NCI-H1105 treated with DMSO at 0.1 percent for 48 hours (cell line): ENCODE results near the gene MEFV.
"Not testable (repeated sequence)": the region's sequence is repeated elsewhere in the genome, so short reads cannot be mapped to it uniquely, and the experiment has no call there.

ENCODE experiments used
- DNase-seq: peaks from one replicate; lab custom pipeline; 2025; lab: John Stamatoyannopoulos, UW

Gene MEFV, protein sequence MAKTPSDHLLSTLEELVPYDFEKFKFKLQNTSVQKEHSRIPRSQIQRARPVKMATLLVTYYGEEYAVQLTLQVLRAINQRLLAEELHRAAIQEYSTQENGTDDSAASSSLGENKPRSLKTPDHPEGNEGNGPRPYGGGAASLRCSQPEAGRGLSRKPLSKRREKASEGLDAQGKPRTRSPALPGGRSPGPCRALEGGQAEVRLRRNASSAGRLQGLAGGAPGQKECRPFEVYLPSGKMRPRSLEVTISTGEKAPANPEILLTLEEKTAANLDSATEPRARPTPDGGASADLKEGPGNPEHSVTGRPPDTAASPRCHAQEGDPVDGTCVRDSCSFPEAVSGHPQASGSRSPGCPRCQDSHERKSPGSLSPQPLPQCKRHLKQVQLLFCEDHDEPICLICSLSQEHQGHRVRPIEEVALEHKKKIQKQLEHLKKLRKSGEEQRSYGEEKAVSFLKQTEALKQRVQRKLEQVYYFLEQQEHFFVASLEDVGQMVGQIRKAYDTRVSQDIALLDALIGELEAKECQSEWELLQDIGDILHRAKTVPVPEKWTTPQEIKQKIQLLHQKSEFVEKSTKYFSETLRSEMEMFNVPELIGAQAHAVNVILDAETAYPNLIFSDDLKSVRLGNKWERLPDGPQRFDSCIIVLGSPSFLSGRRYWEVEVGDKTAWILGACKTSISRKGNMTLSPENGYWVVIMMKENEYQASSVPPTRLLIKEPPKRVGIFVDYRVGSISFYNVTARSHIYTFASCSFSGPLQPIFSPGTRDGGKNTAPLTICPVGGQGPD

DNA sequence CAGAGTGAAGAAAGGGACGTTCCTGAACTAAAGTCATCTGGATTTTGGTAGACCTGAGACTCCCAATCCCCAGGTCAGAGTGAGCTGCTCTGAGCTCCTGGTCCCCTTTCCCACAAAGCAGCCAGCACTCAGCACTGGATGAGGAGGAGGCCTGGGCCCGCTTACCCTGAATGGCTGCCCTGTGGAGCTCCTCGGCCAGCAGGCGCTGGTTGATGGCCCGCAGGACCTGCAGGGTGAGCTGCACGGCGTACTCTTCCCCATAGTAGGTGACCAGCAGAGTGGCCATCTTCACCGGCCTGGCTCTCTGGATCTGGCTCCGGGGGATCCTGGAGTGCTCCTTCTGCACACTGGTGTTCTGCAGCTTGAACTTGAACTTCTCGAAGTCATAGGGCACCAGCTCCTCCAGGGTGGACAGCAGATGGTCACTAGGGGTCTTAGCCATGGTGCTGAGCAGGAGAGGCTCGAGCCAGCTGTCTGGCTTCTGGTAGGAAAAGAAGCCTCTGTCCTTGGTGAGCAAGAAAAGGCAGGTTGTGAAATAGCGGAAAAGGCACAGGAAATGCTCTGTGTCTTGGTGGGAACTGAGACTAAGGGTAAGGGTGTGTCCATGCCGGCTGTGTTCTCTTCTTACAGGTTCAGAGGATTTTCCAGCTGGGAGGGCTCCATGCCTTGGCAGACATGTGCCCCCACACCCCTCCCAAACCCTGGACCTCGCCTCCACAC lies at the start of gene MEFV:
Gene MEFV (minus strand): TSS at position 488 of the 720 bp plus-strand sequence. CDS start 46 bp downstream, at position 442.
- no peak for DNase-seq

DNA sequence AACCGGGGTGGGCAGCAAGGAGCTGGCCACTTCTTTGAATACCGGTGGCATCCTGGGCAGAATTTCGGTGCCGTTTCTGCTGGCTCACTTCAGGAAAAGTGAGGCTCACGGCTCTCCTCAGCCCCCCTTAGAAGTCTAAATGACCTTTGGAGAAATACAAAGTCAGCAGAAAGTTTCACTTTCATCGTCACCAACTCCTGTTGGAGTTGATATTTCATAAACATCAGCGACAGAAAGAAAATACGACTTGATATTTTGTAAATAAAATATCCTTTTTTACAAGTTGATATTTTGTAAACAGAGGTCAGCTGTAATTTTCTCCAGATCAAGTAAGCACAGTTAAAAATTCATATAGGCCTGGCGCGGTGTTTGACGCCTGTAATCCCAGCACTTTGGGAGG lies 49.6 kb upstream of the MEFV start:
- no peak for DNase-seq

DNA sequence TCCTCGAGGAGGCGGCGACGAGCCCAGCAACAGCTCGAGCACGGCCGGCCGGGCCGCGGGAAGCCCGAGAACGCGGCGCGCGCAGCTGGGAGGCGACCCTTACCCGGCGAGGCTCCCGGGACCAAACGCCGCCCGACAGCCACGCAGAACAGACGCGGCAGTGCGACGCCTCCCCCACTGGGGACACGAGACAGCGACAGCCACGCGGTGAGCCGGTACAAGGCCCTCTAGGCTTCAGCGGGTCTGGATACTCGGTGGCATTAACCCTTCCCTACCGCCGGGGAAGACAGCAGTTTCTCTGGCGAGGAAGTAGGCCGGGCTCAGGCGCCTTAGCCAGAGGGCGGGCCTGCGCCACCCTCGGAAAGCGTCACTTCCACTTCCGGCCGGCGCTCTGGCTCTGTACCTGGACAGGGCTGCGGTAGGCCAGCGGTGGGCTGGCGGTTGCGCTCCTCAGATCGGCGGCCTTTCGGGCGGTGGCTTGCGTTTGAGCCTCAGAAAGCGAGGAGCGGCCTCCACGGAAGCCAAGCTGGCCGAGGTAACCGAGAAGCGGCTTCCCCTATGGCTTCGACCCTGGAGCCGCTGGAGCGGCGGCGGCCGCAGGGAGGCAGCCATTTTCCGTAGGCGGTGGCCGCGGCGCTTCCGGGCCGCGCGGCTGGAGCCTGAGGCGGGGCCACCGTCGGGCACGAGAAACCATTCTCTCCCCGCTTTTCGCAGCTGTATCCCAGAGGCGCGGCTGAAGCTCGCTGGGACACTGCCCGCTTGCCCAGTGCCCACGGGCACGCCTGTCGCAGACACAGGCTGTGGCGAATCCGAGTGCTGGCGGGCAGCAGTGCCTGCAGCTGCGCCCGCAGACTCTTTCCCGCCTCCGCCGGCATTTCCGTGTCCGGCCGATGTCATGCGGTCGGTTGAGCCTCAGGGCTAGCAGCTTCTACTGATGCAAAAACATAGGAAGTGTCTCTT lies 49.0 kb upstream of the MEFV start, which contains the start of the genes TIGD7 and ZNF75A:
Gene TIGD7 (minus strand): TSS at position 322 of the 960 bp plus-strand sequence. CDS start 4,816 bp downstream, outside the sequence.
Gene ZNF75A (plus strand): TSS at position 389 of the 960 bp plus-strand sequence. CDS start 2,932 bp downstream, outside the sequence.
- DNase-seq: peak; percentile 77

DNA sequence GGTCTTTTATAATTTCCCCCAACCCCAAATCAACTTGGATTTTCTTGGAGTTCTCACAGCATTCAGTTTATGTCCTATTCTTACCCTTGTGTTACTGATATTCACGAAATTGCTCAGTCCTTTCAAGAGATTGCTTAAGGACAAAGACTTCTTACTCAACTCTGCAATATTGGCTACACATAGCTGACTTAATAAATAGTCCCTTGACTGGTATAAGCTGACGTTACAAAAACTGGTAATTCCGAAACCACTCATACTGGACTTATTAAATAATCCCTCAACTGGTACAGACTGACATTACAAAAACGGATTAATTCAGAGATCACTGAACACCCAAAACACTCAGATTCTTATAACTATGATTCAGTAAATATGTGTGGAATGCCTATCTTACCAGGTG lies 47.9 kb upstream of the MEFV start:
- DNase-seq: no peak

DNA sequence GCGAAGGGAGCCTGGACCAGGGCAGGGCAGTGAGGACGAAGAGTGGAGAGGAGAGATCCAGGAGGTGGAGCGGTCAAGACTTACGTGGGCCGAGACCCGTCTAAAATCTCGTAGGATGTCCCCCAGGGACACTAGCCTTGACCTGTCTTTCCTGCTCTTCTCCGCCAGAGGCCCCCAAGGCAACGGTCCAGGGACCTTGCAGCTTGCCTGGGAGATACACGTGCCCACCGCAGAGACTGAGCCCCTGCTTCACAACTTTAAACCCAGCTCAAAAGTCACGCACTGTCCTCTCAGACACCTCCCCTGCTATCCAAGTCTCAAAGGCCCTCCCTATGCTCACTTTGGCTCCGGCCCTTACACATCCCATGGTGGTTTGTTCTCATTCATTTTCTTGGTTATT lies 39.4 kb upstream of the MEFV start:
- no peak for DNase-seq

DNA sequence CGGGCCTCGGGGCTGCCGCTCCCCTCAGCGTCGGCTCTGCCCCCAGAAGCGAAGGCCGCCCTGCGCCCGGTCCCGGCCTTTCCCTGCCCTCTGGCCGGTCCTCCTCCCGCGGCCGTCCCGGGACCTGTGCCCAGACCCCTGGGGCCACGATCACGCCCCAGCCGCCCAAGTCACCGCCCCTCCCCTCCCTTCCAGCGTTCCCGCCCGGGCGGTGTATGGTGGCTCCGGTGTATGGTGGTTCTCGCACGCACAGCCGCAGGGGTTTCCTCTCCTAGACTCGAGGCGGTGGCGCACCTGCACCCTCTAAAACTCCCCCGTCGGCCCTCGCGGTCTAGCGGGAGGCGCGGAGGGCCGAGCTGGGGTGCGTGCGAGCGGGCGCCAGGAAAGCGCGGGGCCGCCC lies 38.8 kb upstream of the MEFV start:
- DNase-seq: no peak

DNA sequence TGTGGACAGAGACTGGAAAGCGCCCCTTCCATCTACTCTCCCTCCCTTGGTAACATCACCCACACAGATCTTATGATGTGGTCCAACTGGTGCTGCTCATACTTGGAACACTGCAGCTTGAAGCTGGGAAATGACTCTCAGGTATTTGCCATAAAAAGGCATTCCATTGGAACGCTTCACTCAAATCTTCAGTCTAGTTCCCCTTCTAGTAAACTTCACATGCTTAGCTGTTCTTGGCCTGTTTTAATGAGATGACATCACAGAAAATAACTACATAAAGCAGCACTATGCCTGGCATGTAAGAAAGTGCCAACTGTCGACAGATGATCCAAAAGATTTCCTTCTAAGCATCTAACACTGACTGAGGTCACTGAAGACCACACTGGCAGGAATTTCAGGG lies 36.2 kb upstream of the MEFV start:
- no peak for DNase-seq

DNA sequence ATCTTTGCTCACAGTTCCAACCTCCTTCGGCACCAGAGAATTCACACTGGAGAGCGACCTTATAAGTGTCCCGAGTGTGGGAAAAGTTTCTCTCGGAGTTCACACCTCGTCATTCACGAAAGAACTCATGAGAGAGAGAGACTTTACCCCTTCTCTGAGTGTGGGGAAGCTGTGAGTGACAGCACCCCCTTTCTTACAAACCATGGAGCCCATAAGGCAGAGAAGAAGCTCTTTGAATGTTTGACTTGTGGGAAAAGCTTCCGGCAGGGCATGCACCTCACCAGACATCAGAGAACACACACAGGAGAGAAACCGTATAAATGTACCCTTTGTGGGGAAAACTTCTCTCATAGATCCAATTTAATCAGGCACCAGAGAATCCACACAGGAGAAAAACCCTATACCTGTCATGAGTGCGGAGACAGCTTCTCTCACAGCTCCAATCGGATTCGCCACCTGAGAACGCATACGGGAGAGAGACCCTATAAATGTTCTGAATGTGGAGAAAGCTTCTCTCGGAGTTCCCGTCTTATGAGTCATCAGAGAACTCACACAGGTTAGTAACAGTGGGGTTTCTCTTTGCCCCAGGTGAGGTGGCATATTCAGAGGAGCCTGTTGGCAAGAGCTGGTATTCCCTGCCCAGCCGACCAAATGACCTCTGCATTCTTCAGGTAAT lies 33.7 kb upstream of the MEFV start:
- DNase-seq: no peak

DNA sequence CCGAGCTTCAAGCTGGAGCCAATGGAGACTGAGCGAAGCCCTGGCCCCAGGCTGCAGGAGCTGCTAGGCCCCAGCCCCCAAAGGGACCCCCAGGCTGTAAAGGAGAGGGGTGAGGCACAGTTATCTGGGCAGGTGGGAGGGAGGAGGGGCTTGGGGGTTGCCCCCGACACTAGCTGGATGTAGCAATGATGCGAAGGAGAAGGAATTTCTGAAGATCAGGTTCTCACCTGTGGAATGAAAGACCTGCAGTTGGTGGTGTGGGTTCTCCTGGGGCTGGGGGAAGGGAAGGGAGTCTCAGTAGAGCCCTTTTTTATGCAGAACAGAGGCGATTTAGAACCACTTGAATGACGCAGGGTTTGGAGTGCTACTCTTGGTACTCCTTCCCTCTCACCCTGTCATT lies 28.7 kb upstream of the MEFV start:
- no peak for DNase-seq

DNA sequence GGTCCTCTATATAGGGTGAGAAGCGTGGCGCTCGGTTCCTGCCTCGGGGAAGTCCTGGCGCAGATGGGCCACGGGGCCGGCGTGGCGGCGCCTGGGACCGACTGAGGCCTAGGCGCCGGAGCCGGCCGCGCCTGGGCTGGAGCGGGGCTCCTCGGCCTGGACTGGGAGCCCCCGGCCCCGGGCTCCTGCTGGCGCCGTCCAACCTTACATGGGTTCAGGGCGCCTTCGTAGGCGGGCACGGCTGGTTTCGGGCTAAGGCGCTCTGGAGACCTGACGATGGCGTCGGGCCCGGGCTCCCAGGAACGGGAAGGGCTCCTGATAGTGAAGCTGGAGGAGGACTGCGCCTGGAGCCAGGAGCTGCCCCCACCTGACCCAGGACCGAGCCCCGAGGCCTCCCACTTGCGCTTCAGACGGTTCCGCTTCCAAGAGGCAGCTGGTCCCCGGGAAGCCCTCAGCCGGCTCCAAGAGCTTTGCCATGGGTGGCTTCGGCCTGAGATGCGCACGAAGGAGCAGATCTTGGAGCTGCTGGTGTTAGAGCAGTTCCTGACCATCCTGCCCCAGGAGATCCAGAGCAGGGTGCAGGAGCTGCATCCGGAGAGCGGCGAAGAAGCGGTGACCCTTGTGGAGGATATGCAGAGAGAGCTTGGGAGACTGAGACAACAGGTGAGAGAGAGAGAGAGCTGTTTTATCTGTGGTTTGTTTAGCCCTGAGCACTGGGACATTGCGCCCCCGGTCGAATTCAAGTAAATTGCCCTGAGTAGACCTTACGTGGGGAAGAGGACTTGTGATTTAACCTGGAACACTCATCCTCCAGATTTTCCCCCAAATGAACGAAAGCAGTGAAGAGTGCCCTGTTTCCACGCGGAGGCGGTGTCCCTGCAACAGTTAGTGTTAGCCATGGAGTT lies 27.4 kb upstream of the MEFV start:
- DNase-seq: no peak

DNA sequence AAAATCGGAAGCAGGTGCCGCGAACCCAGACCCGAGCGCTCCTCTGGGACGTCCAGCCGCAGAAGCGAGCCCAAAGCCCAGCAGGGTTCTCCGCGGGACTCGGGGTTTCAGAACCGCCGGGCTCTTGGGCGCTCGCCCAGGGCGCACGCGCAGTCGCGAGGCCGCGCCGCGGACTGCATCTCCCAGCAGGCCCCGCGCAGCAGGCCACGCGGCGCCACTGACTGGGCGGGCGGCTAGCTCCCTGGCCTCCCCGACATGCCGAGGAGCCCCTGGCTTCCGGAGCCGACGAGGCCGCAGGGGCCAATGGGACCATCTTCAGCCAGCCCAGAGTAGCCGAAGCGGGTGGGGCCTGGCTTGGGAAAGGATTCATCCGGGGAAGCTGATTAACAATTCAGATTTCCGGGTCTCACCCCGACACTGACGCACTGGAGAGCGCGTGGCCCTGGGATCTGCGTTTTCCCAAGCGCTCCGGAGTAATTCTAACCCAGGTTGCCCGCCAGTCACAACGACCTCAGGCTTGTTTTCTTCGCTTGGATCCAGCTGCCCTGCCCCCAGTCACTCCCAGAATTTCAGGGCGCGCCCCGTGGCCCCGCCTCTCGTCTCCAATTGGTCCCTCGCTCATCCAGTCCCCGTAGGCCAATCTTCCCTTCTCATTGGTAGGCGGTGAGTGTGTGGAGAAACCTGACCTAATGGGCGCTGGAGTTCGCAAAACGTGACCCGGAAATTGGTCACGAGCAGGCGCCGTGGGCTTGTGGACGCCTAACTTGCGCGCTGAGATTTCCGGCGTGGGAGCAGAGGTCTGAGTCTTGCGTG lies 26.5 kb upstream of the MEFV start, which contains the start of gene ZNF263:
Gene ZNF263 (plus strand): TSS at position 762 of the 813 bp plus-strand sequence. CDS start 328 bp downstream, outside the sequence.
- DNase-seq: peak; percentile 91

DNA sequence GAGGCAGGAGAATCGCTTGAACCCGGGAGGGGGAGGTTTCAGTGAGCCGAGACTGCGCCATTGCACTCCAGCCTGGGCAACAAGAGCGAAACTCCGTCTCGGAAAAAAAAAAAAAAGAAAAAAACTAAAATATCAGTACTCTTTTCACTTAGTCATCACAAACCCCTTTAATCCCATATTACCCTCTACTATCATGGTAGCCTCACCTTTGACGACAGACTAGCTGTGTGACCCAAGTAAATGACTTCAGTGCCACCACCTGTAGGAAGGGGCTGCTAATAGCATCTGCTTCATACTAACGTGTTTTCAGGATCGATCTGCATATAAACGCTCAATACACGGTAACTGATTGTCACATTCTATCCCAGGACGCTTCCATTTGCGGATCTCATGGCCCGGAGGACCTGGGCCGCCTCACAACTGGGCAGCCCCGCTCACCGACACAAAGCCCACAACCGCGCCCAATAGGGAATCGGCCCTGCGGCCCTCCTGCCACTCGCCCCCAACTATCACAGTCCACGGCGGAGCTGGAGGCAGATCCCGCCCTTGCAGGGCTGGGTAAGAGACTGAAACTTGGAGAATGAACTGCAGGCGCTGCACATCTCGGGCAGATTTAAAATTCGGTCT lies 25.8 kb upstream of the MEFV start:
- DNase-seq: peak; percentile 67

DNA sequence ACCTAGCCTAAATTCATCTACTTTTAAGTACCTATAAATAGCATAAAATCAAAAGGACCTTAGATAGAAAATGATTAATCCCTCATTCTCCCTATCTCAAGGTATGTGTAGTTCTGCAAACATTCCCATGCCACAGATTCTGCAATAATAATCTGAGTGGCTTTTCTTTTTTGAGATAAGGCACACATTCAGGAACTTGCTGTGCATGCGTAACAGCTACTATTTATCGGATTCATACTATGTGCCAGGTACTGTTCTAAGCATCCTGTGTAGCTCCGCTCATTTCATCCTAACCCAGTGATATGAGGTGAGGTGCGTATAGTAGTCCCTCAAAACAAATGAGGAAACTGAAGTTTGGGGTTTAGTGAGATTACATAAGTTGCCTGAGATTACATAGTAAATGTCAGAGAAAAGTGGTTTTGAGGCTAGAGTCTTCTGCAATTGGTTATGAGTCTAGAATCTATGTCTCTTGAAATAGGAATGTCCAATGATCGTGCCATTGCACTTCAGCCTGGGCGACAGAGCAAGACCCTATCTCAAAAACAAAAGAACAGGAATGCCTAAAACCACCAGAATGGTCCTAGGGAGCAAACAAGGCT lies 24.9 kb upstream of the MEFV start:
- no peak for DNase-seq

DNA sequence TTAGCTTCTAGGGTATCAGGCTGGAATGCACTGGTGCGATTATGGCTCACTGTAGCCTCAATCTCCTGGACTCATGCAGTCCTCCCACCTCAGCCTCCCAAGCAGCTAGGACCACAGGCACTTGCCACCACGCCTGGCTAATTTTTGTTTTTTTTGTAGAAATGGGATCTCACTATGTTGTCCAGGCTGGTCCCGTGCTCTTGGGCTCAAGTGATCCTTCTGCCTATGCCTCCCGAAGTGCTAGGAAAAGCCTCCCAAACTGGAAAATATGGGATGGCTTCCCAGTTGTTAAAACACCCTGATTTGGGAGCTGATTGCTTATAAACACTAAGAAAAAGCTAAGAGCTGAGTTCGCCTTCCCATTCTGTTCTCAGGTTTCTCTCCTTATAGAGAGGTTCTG lies 20.2 kb upstream of the MEFV start:
- no peak for DNase-seq

DNA sequence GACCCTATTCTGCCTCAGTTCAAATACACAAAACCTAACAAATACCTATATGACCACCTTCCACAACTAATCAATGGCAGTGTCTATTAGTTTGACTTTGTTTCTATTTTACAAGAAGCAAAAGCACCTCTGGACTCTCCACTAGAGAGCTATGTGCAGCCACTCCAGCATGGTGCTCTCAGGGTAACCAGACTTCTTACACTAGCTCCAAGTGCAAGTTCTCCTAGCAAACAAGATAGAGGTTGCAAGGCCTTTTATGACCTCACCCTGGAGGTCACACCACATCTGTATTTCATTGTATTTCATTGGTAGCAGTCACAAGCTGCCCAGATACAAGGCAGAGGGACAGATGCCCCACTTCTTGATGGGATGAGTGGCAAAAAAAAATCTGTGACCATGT lies 18.5 kb upstream of the MEFV start:
- no peak for DNase-seq

DNA sequence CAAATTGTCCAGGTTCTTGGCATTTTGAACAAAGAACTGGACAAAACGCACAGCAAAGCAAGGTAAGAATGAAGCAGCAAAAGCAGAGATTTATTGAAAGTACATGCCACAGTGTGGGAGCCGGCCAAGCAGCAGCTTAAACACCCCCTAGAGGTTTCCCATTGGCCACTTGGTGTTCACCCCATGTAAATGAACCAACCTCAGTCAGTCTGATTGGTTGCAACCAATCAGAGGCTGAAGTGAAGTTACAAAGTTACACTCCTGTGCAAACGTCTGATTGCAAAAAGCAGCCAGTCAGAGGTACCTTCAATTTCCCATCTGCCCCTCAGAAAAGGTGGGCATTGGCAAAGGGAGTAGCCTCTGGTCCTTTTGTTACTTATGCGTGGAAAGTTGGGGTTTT lies 18.1 kb upstream of the MEFV start:
- DNase-seq: no peak

DNA sequence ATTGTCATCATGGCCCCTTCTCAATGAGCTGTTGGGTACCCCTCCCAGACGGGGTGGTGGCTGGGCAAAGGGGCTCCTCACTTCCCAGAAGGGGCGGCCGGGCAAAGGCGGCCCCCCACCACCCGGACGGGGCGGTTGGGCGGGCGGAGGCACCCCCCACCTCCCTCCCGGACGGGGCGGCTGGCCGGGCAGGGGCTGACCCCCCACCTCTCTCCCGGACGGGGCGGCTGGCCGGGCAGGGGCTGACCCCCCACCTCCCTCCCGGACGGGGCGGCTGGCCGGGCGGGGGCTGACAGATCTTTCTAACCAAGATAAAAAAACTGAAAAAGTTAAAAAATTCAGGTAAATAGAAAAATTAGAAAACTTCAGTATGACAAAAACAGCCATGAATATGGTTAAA lies 14.8 kb upstream of the MEFV start:
- not testable (repeated sequence) for DNase-seq

DNA sequence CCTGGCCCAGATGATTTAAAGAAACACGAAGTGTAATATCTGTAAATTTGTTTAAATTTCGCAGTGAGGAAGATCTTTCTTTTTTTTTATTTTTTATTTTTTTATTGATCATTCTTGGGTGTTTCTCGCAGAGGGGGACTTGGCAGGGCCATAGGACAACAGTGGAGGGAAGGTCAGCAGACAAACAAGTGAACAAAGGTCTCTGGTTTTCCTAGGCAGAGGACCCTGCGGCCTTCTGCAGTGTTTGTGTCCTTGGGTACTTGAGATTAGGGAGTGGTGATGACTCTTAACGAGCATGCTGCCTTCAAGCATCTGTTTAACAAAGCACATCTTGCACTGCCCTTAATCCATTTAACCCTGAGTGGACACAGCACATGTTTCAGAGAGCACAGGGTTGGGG lies 14.3 kb upstream of the MEFV start:
- DNase-seq: not testable (repeated sequence)
